Kasumi-1 (cell line): ENCODE data around the gene NELFB.

Experiments
- DNase-seq, 2 experiments: peaks; one replicate each; lab custom pipeline; 2025; lab: John Stamatoyannopoulos, UW

The NELFB gene

DNA sequence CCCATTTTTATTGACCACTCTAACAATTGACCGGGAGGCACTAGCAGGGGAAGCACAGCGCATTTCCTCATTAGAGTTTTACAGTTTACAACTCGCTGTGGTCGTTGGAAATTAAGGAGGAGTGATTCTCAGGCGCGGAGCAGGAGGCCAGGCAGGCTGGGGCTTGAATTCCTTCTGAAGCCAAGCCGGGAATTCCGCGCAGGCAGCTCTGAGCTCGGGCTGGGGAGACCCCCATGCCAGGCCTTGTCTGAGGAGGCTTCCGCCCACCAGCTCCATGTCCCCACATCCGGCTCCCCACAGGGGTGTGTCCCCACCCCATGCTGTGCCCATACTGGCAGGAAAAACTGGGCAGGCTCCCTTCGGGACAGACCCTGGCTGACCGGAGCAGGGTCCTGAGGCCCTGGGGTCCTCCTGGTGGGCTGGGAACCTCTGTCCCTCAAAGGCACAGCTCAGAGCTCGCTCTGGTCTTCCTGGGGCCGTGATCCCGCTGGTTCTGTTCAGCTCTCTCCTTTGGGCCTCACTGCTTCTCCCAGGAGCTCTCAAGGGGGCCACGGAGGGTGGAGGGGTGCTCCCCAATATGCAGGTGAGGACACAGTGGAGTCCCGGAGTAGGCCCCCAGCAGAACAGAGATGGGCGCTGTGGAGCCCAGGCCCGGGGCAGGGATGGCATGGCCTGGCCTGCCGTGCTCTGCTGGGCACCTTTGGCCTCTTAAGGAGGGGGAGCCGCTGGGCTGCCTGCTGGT lies 48.2 kb downstream of the NELFB start:
- no peak for DNase-seq

DNA sequence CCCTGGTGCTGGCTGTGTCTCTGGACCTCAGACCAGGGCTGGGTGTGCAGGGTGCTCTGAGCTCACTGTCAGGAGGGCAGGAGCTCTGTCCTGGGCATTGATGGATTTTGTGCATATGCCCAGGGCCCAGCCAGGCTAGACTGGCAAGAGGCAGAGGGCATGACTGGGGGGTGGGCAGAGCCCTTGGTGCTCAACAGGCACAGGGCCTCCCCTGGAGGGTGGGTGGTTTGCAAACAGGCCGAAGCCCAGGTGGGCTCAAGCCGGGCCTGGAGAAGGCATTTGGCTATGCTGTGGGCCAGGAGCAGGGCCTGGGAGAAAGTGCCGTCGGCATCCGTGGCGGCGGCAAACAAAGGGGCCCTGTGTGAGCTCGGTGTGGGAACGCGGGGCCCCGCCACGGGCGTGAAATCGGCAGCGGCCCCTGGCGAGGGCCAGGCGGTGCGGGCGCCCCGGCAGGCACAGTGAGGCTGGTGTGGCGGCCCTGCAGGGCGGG lies 48.8 kb downstream of the NELFB start:
- no peak for DNase-seq

DNA sequence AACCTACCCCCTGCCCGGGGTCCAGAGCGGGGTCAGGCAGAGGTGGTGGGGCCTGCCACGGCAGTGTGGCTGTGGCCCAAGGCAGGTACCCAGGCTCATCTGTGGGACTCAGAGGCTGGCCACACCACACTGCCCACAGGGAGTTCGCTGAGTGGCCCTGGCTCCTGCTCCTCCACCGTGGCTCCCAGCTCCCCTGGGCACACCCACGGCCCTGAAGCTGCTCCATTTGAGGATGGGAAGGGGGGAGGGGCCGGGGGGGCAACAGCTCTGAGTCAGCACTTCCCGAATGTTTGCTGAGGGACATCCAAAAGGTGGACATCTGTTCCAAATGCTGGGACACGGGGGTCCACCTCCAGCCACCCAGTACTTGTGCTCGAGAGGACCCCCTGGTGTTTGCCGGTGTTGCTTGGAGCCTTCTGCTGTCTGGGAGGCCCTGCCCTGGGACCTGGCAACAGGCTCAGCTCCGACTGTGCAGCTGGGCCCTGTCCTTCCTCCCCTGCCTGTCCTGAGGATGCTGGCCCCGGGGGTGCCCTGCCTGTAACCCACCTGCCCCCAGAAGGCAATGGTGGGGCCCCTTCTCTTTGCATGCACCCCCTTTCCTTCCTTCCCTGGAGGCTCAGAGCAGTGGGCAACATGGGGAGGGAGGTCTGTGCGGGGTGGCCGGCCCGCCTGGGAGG lies 49.4 kb downstream of the NELFB start:
- peak; percentile 7 to 21 for DNase-seq

DNA sequence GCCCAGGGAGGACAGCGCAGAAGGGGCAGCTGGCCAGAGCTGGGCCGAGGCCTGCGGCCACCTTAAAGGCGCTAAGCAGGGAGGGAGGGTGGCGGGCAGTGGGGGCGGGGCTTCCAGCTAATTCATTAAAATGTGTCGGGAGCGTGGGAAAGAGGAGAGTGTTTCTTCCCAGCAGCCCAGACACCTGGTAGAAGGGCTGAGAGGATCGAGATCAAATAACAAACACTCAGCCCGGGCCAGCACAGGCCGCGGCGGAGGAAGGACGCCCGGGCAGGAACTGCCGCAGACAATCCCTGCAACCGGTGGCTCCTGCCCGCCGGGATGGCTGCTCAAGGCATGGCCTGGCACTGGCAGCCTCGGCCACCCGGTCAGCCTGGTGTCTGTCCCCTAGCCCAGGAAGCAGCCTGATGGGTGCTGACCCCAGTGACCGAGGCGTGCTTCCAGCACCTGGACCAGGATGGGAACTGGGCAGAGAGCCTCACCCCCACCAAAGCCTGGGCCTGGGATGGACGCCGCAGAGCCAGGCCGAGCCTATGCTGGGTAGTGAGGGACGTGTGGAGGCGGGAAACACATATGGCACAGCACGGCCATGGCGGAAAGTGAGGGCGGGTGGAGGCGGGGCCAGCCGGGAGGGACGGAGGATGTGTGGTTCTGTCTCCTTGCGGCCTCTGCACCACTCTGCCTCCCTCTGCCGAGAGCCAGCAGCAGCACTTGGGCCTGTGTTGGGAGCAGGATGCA lies 50.1 kb downstream of the NELFB start:
- peak; percentile 58 to 71 for DNase-seq

DNA sequence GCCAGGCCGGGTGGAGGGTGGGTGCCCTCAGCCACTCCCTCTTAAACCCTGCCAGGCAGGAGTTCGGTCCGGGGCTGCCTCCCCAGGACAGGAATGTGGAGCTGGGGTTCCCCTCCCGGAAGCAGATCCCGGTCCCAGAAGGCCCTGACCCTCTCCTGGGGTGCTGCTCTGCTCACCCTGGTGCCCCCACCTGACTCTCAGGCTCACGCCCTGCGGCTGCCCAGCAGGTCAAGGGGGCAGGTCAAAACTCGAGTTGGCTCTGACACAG lies 50.6 kb downstream of the NELFB start:
- no peak for DNase-seq

DNA sequence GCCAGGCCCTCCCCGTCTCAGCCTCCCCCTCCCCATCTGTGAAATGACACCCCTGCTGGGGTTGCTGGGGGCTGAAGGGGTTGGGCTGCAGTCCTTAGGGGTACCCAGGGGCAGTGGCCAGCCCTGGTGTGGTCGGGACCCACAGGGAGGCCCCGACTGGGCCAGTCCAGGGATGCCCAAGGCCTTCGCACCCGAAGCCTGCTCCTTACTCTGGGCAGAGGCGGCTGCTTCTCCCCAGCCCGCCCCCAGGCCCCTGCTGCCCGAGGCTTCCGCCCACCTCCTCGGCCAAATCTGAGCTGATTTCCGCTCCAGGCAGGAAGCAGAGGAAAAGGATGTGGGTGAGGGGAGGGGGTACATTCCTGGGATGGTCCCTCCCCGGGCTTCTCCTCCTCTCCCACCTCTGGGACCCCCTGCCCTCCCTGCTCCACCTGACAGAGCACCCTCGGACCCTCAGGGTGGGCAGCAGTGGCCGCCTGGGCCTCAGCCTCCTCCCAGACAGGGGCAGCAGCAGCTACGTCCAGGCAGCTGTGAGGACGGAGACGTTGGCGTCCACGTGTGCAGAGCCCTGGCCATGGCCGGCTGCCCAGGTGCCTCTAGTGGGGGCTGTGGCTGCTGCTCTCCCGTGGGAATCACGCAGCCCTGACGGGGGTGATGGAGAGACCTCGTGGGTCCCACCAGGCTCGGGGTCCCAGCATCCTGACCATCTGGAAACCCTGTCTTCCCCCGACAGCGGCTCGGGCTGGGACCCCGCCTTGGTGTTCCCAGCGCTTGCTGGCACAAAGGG lies 51.1 kb downstream of the NELFB start:
- no peak for DNase-seq

DNA sequence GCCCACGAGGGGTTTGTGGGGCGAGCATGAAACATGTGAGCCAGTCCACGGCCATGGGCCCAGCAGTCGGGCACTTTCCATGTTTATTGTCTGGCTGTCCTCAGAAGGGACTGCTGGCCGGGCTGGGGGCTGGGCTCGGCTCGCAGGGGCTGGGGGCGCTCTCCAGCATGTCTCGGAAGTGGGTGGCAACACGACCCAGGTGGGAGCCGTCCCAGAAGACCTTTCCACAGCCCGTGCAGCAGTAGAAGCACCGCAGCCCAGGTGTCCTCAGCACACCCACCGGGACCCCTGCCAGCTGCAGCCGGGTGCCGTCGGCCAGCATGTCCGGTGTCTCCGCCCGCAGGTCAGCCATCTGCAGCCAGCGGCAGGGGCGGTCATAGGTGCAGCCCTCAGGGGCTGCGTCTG lies 51.7 kb downstream of the NELFB start:
- DNase-seq, result no peak

DNA sequence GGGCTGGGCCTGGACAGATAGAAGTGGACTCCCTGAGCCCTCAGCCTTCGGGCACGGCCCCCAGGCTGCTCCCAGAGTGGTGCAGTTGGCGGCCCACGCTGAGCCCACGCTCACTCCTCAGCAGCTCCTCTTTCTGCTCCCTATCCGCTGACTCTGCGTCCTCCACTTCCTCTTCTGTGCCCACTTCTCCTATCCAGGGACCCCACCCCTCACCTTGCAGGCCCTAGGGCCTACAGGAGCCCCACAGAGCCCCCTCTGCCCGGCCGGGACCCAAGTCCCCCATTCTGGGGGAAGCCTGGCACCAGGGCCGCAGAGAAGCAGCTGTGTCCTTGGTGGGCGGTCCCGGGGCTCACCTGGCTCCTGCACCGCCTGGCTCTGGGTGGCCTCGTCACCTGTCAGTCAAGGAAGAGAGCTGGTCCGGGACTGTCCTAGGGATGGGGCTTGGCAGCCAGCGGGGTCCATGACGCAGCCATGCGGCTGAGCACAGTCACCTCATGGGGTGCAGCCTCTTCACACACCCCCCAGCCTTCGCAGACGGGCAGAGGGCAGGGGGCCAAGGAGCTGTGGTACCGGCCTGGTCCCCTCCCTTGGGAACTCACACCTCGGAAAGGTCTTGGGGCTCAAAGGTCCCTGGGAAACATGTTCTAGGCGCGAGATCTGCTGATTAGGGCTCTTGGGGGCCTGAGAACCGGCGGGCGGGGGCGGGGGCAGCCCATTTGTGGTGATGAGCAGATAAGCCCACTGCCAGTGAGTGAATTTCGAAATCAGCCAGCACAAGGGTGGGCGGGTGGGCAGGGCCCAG lies 52.3 kb downstream of the NELFB start:
- DNase-seq, result peak; percentile 21 to 49

DNA sequence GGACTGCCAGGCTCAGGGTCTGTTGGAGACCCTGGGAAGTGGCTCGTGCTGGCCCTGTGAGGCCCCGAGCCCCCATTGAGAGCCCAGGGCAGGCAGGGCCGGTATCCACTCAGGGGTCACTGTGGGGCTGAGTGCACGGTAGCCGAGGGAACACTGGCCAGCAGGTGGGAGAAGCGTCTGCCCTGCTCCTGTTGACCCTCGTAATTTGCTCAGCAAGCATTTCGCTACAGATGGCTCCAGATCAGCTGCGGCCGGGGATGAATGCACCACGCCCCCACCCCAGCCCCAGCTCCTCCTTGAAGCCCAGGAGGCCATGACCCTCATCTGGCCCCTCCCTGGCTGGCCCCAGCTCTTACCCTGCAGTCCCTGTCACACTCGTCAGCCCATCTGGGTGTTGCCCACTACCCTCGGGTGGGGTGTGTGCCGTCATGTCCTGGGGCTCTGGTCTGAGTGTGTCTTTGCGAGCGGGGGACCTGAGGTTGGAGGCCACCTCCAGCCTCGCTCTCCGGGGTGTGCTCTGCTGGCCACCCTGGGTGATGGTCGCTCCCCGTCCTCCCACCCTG lies 53.0 kb downstream of the NELFB start:
- no peak for DNase-seq

DNA sequence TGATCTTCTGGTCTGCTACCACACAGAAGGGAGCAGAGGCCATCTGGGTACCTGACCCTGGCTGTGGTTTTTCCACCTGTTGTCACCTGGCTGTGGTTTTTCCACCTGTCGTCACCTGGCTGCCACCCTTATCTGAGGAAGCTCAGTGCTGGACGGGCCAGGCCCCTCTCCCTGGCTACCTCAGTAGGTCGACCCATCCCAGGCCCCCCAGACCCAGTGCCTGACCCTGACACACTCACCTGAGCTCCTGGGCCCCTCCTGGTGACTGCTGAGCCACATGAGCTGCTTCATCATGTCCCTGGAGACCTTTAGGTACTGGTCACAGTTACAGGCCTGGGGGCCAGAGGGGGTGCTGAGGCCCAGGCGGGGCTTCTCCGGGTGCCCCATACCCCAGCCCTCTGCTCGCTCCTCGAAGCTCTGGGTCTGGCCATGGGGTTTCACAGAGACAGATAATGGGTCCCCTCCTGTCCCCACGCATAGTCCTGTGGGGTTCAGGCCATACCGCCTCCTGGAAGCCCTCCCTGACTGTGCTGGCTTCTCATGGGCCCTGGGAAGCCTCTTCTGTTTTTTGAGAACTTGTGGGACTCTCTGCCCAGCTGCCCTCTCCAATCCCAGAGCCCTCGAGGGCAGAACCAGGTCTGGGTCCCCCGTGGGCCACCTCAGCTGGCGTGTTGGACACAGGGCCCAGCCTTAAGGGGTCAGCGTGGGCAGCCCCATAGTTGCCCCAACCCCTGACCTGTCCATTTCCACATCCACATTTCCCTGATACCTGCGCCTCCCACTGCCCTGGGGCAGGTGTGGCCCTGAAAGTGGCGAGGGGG lies 54.5 kb downstream of the NELFB start:
- DNase-seq, result no peak

DNA sequence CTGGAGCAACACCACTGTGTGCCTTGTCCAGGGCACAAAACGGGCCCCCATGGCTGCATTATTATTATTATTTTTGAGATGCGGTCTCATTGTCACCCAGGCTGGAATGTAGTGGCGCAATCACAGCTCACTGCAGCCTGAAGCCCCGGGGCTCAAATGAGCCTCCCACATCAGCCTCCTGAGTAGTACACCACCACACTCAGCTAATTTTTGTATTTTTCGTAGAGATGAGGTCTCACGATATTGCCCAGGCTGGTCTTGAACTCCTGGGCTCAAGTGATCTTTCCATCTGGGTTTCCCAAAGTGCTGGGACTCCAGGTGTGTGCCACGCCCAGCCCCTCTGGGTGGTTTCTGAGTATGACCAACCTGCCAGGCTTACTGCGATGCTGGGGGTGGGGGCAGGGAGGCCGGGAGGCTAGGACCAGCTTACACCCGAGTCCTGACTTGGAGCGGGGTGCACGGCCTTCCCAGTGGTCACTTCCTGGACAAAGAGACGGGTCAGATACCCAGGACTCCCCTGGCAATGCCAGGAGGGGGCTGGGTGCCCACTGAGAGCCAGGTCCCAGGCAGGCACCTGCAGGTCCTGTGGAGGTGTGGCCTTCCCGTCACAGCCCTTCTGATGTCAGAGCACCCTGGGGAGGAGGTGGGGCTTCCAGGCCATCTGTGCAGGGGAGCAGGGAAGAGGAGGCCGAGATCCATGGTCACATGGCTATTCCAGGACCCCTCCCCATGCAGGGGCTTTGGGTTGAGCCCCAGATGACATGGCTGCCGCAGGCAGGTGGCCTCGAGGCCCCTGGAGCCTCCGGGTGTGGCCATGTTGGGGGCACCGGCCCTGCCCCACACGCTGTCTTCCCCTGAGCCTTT lies 55.3 kb downstream of the NELFB start:
- DNase-seq, result no peak

DNA sequence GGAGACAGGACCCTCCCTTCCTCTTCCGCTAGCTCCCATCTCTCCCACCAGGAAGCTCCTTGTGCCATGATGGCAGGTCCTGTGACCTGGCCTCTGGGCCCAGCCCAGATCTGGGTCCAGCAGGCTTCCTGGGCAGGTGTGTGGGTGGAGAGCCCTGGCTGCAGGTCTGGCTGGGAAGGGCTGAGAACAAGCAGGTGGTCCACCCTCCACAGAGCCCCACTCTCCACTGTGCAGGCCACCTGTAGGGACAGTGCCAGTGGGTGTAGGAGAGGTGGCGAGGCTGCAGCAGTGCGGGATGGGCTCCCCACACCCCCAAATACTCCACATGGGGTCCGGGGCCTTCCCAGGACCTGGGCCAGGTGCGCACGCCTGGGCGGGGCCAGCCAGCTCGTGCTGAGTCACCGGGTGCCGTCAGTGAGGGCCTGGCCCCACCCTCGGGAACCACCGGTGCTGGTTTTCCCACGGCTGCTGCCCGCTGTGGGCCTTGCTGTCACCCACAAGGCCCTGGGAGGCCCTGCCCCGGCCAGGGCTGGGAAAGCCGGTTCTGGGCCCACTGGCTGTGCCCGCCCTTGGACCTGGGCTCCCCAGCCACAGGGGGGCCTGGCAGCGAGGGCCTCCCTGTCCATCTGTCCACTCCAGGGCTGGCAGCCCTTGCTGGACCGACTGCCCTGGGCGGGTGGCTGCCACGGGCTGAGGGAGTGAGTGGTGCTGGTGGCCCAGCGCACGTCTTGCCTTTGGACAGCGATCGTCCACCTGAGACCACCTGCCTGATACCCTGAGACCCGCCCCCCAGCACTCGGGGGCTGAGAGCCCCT lies 56.3 kb downstream of the NELFB start:
- DNase-seq, result no peak

DNA sequence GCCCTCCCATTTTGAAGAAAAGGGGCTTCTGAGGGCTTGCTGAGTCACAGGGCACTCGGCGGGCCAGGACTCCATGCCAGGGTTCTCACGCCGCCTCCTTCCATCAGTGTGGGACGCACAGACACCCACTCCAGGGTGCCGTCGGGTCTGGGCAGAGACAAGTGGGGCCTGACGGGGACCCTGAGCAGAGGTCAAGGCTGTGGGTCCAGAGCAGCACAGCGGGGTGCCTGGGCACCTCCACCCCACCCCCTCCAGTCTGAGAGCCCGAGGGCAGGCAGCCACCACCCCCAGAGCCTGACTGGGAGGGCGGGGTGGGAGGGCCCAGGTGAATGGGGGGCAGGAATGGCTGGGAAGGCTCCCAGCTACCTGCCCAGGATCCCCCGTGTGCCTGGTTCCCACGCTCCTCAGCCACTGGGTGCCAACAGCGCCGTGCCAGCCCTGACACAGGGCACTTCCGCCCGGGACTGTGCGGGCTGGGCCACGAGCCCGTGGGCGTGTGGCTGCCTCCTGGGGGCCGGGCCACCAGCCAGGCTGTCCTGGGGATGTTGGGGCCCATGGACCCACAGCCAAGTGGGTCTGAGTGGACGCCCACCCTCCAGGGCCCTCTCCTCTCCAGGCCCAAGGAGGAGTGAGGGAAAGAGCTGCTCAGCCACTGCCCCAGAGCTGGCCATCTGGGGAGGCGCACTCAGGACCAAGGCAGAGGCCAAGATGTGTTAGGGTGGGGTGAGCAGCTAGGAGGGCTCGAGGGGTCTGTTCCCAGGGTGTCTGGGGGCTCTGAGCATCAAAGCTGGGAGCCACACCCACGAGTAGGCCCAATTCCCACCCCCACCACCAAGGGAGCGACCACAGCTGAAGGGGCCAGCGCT lies 57.1 kb downstream of the NELFB start:
- DNase-seq, result no peak

DNA sequence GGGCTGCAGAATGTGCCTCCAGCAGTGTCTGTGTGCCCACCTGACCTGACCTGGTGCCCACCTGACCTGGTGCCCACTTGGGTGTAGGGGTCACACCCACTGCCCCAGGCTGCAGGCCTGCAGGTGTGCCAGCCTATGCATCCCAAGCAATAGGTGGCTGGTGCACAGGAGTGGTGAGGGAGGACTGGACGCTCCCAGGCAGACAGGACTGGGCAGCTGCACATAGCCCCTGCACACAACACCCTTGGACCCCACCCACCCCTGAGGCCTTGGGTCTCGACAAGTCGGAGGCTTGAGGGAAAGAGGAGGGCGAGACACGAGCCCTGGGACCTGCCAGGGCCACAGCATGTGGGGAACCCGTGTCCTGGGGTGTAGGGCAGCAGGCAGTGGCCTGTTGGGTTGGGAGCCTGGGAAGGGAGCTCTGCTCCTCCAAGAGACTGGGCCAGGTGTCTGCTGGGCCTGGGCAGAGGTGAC lies 57.8 kb downstream of the NELFB start:
- DNase-seq, result no peak

DNA sequence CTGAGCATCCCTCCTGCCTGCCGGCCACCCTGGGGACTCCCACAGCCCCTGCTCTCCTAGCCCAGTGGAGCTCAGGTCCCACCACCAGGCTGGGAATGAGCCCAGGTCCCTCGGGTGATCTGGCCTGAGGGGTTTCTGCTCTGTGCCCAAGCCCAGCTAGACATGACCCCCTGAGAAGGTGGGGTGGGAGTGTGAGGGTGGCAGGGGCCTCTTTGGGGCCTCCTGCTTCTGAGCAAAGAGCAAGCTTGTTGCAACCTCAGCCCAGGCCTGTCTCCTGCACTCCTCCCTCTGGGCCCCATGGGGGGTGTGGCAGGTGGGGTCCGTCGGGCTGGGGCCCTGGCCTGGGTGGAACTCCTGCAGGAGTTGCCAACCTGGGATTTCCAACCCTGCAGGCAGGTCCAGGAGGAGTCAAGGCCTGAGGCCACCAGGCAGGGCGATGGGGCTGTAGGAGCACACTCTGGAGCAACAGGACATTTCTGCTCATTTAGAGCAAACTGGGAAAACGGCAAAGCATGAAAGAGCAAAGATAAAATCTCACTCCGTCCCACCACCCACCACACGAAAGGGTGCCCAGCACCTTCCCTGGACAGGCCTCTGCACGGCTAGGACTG lies 58.3 kb downstream of the NELFB start:
- no peak for DNase-seq

DNA sequence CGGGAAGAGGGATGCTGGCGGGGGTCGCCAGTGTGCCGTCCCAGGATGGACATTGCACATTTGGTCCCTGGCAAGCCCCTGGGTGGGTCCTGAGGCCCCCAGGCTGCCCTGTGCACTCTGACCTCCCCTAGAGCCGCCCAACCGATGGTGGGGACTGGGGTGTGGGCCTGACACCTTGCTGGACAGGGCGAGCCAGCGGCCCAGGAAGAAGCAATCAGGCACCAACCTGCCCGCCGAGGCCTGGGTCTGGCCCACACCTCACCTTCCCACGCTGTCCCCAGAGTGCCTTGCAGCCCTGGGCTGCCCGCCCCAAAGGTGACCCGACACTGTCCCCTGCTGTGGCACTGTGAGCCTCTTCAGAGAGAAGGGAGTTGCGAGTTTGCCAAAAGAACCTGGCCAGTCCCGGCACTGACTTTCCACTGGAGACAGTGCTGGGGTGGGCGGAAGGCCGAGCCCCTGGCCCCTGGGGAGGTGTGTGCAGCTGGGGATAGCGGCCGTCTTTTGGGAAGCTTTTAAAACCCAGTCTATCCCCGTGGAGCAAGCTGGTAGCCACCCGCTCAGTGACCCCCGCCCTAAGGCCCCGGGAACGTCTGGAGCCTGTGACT lies 58.9 kb downstream of the NELFB start:
- DNase-seq, result no peak
